AG09309 (cell line): ENCODE measurements around the gene ARHGAP10.

Experiments
- DNase-seq: peaks from one replicate; pipeline ENCODE4 v3.0.0-alpha.2; 2010; ENCODE audit warnings: low read depth
- H3K4me3 ChIP-seq: 2 replicates; pipeline ENCODE4 v1.5.1; 2011; ENCODE audit warnings: mild to moderate bottlenecking, low read depth, low read length, moderate library complexity; ENCODE audit not compliant: control insufficient read depth
- CTCF ChIP-seq: IDR thresholded peaks from 2 replicates; pipeline ENCODE4 v1.5.1; 2011; ENCODE audit warnings: mild to moderate bottlenecking, low read depth, low read length, inconsistent platforms; ENCODE audit not compliant: insufficient read depth, control insufficient read depth; ENCODE audit errors: missing control alignments

The ARHGAP10 gene

DNA sequence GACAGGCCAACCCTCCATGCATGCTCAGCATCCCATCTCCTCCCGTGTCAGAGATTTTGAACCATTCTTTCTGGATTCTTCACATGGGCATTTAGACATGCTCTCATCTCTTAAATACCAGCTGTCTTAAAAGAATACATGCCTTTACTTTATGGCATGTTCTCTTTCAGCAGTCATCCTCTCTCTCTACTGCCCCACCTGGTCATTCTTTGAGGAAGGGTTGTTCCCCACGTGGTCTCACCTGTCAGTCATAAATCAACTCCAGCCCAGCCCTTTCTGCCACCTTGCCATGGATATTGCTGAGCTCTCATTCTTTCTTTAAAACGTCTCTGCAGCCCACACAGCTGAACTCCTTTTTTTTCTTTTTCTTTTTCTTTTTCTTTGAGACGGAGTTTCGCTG, 111.3 kb downstream of the ARHGAP10 start:
- TF ChIP-seq CTCF: no peak
- no peak for DNase-seq
- no peak overlapping the region for H3K4me3 ChIP-seq

- TF ChIP-seq CTCF: no peak
- no peak overlapping the region for H3K4me3 ChIP-seq
Measured at GRCh38 chr4:147844781-147845180, 112.9 kb downstream of the ARHGAP10 start.

DNA sequence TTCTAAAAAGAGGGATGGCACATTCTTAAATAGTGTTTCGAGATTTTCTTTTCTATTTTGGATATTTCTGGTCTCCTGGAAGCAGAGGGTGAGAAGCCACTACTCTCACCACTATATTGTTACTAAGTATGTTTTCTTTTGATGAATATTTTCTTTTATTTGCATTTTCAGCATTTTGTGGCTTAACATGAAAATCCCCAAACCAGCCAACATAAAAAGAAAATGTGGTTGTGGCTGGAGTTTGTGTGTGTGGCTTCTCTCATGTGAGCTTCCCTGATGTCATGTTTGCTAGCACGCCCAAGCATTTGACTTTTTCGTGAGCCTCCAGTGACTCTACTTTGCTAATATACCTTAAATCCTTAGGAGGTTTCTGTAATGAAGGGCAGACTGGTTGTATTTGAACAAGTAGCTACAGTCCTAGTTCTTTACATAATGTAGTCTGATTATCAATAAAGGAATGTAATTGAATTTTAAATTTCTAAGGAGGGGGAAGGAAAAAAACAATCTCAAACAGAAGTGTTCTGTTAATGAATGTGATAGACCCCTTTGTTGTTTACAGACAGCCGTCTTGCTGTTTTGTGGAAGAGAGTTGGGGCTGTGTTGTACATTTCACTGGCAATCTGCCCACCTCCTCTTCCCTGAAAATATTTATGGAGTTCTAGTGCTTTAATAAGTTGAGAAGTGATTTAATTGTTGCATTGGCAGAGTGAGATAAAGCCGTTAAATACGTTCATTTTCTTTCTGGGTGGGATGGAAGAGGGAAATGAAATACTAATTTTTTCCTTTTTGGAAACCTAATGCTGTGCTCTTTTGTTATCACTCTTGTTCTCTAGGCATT, 114.6 kb downstream of the ARHGAP10 start:
- TF ChIP-seq CTCF: no peak
- H3K4me3 ChIP-seq: no peak overlapping the region
- no peak for DNase-seq

More at GRCh38 chr4:147844781-147845180, 112.9 kb downstream of the ARHGAP10 start:
- DNase-seq: no peak

- no peak overlapping the region for H3K4me3 ChIP-seq
- DNase-seq: no peak
- no peak for TF ChIP-seq CTCF
Measured at GRCh38 chr4:147847751-147848590, 116.1 kb downstream of the ARHGAP10 start.

- TF ChIP-seq CTCF: no peak
- DNase-seq: no peak
Measured at GRCh38 chr4:147848634-147849033, 116.7 kb downstream of the ARHGAP10 start.

DNA sequence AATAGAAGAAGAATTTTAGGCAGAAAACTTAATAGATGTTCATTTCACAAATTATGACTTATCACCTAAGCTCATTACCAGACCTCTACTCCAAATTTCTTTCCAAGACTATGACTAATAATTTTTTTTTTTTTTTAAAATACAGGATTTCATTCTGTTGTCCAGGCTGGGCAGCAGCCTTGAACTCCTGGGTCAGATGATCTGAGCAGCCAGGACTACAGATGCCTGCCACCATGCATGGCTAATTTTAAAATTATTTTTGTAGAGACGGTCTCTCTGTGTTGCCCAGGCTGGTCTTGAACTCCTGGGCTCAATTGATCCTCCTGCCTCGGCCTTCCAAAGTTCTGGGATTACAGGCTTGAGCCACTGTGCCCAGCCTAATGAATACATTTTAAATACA, 119.2 kb downstream of the ARHGAP10 start:
- no peak overlapping the region for H3K4me3 ChIP-seq
- TF ChIP-seq CTCF: no peak
- no peak for DNase-seq

More at GRCh38 chr4:147848634-147849033, 116.7 kb downstream of the ARHGAP10 start:
- no peak overlapping the region for H3K4me3 ChIP-seq
